Right hindlimb (tissue), 1 donor: ENCODE data around the gene SEMG2.

Experiments used
- DNase-seq: peaks from one replicate; pipeline ENCODE4 v3.0.0-alpha.2; 2018

Gene SEMG2, protein sequence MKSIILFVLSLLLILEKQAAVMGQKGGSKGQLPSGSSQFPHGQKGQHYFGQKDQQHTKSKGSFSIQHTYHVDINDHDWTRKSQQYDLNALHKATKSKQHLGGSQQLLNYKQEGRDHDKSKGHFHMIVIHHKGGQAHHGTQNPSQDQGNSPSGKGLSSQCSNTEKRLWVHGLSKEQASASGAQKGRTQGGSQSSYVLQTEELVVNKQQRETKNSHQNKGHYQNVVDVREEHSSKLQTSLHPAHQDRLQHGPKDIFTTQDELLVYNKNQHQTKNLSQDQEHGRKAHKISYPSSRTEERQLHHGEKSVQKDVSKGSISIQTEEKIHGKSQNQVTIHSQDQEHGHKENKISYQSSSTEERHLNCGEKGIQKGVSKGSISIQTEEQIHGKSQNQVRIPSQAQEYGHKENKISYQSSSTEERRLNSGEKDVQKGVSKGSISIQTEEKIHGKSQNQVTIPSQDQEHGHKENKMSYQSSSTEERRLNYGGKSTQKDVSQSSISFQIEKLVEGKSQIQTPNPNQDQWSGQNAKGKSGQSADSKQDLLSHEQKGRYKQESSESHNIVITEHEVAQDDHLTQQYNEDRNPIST

DNA sequence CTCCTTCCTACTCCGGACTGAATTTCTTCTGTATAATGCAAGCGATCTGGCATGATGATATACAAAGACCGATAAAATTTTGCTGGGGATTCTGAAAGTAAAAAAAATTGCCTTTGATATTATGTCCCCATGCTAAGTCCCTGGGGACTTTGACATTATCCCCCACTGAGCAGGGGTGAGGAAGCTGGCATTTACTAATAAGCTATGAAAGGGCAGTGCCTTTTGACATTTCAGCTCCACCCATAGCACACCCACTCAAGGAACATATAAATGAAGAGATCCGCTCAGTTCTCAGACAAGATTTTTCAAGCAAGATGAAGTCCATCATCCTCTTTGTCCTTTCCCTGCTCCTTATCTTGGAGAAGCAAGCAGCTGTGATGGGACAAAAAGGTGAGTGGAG is at the start of gene SEMG2:
Gene SEMG2 (plus strand): TSS at position 298 of the 400 bp plus-strand sequence. CDS start 17 bp downstream, at position 315.
- no peak for DNase-seq

DNA sequence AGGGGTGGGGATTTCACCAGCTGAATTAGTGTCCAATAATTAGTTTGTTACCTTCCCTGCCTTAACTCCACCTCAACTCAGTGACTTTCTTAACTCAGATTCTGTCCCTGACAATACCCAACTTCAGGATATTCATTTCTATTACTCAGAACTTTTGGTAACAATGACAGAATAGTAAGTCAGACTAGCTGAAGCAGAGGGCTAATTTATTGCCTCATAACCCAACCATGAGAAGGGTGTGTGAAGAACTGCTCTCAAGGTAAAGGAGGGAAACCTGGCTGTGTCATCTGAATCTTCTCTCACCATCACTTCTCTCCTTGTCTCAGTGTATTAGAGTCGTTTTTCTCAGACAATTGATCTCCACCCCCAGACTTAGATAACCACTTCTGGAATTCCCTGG is 47.7 kb upstream of the SEMG2 start:
- DNase-seq: no peak

DNA sequence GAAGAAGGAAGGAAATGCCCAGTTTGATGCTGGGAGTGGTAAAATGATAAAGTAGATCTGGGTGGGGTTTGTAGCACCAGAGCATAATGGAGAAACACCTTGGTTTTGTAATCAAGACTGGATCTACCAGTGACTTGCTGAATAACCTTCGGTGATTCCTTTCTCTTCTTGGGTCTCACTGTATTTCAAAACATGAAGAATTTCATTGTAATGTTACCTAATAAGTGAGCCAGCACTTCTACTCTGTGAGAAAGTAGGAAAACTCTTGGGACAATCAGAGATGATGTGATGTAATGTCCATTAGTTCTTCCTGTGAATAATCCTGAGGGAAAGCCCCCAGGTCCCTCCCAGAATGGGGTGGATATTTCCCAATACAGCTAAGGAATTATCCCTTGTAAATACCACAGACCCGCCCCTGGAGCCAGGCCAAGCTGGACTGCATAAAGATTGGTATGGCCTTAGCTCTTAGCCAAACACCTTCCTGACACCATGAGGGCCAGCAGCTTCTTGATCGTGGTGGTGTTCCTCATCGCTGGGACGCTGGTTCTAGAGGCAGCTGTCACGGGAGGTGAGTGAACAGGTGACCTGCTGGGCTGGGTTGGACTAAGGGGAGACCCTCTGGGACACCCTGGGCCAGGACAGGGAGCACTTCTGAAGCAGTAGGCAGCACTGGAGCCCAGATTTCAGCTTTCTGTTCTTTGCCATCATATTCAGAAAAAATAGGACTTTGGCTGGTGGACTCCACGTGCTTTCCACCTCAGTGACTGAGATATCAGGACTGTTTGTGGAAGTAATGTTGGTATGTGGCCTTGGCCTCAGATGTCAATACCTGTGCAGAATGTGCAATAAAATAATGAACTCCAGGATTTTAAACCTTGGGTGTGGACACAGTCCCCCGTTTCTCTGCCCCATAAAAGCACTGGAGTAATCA is 46.5 kb upstream of the SEMG2 start, which contains the start of gene PI3:
Gene PI3 (plus strand): TSS at position 469 of the 931 bp plus-strand sequence. CDS start 21 bp downstream, at position 490.
- no peak for DNase-seq

DNA sequence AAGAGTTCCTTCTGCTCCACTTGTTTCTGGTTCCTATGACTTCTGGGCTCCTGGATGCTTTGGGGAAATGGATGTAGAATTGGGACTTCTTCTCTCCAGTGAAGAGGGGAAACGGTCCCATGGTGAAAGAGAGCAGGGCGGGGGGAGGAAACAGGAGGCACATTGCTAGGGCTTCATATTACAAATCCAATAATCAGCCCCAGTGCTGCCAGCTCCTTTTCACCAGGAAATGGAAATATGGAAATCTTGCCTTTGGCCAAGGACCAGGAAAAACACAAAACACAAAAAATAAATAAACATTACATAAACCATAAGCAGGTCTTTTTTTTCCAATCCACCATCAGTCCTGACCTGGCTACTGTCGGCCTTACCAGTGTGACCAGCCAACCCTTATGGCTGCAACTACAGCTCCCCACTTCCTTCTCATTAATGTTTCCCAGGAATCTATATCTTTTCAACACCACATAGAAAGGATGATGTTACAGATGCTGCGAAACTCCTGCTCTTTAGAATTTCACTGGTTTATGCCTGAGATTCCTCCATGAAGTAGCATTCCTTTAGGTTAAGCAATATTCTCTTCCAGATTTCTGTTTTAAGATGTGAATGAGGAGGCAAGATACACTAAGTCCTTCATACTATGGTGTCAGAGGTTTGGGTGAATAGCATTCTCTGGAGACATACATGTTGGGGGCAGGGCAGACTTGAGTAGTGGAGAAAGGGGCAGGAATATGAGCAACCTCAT is 44.5 kb upstream of the SEMG2 start:
- DNase-seq: no peak

DNA sequence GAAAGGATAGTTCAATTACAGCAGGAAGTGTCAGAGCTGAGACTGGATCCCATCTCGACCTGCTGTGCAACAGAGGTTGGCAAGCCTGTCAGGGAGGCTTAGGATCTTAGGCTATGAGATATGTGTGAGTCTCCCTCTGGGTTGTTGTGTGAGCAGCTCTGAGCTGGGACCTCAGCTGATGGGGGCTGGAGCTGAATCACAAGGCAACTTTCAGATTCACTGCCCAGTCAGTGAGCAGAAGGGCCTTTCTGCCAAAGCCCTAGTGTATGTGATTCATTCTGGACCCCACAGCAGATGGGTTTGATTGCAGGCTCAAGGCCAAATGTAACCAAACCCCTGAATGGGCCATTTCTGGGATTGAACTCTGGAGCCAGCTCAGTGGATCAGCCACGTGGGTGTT is 42.0 kb upstream of the SEMG2 start:
- no peak for DNase-seq

DNA sequence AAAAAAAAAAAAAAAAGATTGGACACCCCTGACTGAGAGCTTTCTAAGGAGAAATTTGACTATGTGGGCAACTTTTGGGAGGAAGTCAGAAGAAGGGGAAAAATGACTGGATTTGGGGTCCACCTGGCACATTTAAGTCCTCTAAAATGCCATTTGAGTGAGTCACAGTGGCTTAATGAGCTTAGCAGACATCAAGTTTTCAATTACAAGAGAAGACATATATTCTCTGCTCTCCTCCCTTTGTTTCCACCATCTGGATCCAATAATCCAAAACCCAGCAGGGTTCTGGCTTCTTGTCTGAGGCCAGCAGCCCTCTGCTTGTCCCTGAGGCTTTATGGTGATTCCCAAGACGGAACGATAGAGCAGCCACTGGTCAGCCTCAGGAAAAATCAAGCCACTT is 39.5 kb upstream of the SEMG2 start:
- no peak for DNase-seq

DNA sequence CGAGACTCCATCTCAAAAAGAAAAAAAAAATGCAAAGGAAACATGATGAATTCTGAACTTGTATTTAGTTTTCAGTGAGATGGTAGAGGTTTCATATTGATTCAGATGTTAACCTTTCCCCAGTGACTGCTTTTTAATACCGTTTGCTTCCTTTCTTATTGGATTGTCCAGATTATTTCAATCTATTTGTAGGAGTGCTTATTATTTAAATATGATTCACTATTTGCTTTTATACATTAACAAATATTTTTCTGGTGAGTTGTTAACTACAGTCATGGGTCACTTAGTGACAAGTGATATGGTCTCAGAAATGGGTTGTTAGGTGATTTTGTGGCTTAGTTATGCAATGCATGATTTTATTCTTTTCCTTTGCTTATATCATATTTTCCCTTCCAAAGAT is 38.1 kb upstream of the SEMG2 start:
- DNase-seq: no peak

DNA sequence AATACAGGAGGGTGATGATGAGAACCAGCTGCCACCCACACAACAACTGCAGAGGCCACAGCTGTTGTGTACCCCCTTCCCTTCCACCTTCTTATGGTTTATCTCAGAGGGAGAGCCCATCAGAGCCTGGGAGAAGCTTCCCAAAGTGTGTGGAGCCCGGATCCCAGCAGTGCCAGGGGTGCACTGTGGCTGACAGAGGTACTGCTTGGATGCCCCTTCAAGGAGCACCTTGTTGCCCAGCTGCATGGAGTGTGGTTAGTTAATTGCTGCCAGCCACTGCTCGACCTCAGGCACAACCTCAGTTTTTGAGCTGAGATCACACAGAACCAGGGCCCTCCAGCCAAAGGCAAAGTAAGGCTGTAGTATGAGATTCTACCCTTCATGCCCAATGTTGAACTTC is 33.5 kb upstream of the SEMG2 start:
- DNase-seq: no peak

DNA sequence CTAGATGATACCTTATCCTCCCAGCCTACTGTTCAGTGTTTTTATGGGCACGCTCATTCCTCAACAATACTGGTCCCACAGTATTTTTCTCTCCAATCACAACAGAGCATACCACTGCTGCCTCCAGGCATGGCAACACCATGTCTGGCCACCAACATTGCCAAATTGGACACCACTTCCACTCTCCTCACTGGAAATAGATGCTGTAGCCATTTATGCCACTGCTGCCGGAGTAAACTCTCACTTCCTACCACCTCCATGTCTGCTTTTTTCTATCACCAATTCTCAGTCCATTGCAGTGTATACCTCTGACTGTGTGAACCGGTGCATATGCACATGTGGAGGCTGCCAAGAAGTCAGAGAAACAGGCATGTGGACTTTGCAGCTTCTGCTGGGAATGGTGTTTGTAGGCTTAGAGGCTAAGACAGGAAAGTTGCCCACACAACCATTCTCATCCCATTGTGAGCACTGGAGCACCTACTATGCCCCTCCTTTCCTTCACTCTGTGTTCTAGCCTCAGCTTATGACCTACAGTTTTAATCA is 32.0 kb upstream of the SEMG2 start:
- no peak for DNase-seq

DNA sequence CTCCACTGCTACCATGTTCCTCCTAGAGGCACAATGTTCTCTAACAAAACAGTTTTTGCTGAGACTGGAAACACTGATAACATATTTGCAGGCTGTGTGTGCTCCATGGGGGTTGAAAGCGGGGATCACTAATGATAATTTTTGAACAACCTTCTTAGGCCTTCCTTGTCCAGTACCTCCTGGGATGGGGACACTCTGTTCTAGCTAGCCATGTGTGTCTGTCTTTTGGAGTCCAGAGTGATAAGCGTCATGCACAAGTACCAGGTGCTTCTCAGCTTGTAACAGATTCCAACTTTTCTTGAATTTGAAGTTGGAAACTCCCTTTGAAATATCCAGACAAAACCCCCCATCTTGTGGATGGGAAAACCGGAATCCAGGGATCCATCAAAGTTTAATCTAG is 31.3 kb upstream of the SEMG2 start:
- no peak for DNase-seq

DNA sequence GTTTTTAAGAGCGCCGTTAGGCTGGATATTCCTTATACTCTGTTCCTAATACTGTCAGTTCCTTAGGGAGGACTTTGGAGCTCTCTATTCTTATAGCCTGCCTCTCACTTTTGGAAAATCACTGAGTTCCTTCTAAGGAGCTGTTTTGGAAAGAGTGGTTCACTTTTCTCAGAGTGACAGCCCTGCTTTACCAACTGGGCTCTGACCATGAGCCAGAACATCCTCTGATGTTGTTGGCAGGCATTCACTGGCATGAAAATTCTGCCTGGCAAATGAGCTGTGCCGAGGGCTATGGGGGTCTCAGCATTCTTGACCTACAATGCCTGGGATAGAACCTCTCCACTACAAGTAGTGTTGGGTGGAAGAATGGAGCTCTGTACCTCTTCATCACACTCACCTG is 29.2 kb upstream of the SEMG2 start:
- no peak for DNase-seq

DNA sequence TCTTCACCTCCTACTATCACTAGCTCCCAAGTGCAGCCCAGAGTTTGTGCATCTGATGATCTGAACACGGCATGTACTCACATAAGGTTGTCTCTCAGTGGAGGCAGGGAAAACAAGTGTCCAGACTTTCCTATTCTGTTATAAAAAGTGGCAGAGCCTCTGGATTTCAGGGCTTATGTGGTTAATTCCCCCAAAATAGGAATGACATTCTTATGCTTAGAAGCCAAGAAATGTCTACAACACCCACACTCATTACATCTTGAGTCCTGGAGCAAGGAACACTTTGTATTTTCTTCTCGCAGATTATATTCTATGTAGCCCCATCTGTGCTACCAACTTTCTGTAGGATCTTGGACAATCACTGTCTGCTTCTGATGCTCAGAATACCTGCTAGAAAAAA is 27.8 kb upstream of the SEMG2 start:
- no peak for DNase-seq

DNA sequence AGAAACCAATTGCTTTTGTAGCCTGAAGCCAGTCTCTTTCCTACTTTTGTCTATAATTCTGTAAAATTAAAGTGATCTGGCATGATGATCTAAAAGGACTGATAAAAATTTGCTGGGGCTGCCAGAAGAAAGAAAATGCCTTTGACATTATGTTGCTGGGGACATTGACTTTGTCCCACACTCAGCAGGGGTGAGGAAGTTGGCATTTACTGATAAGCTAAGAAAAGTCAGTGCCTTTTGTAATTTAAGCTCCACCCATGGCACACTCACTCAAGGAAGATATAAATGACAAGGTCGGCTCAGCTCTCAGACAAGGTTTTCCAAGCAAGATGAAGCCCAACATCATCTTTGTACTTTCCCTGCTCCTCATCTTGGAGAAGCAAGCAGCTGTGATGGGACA is 14.4 kb upstream of the SEMG2 start, which contains the start of gene SEMG1:
Gene SEMG1 (plus strand): TSS at position 309 of the 400 bp plus-strand sequence. CDS start 21 bp downstream, at position 330.
- DNase-seq: no peak

DNA sequence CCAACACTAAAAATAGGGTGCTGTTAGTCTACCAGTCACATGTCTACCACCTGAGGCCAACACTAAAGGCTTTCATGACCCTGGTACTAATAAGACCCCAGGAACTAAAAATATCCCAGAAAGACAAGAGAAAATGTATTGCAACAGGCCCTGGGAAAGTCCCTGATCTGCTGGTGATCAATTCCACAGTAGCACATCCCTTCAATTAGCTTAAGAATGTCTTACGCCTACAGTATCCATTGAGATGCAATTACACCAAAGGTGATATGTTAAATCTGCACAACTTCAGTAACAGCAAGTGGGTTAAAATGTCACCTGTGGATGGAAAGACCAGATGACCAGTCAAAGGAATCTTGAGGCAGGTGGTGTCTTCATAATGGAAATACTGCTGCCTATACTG is 11.2 kb upstream of the SEMG2 start:
- no peak for DNase-seq

DNA sequence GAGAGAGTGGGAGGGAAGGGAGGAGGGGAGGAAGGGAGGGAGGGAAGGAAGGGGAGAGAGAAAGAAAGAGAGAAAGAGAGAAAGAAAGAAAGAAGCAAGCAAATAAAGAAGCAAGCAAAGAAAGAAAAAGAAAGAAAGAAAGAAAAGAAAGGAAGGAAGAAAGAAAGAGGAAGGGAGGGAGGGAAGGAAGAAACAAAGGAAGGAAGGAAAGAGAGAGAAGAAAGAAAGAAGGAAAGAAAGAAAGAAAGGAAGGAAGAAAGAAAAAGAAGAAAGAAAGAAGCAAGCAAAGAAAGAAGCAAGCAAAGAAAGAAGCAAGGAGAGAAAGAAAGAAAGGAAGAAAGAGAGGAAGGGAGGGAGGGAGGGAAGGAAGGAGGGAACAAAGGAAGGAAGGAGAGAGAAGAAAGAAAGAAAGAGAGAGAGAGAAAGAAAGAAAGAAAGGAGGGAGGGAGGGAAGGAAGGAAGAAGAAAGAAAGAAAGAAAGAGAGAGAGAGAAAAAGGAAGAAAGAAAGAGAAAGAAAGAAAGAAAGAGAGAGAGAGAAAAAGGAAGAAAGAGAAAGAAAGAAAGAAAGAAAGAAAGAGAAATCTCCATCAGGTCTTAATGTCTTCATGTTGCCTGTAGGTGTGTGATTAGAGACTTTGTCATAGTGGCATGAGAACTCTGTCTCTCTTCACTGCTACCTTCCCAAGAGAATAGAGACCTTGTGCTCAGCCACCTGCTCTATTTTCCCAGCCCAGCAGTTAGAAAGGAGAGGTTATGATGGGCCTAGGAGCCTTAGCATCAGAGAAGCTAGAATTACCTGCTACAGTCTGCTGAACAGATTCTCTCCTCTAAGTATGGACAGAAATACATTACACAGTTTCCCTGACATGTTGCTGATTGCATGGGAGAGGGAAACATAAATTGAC is 9.4 kb upstream of the SEMG2 start:
- DNase-seq: no peak

DNA sequence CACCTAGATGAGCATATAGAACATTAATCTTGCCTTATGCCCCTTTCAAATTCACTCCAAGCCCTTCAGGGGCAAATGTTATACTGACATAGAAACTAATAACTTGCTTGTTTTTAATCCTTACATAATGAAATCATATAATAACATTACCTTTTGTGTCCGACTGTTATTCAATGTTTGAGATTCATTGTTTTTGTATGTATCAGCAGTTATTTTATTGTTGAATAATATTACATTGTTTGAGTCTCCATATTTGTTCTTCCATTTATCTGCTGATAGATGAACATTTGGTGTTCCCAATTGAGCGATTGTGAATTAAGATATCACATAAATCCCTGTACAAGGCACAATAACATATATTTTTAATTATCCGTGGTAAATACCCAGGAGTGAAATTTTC is 8.3 kb upstream of the SEMG2 start:
- no peak for DNase-seq

DNA sequence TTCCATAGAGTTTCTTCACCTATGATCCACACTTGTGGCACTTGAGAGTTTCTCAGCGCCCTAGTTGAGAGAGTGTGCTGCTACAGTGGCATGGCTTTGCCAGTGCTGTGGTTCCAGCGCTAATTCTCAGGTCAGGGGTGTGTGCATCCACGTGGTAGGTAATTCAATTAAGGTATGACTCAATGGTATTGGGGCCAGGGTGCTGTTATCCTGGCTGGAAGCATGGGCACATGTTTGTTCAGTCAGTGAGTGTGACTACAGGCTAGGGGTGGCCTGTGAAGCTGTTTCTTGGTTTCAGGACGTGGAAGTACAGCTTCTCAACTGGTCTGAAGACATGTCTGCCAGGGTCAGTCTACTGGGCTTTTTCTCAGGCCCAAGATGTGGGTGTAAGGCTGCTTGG is 3.0 kb upstream of the SEMG2 start:
- DNase-seq: no peak

DNA sequence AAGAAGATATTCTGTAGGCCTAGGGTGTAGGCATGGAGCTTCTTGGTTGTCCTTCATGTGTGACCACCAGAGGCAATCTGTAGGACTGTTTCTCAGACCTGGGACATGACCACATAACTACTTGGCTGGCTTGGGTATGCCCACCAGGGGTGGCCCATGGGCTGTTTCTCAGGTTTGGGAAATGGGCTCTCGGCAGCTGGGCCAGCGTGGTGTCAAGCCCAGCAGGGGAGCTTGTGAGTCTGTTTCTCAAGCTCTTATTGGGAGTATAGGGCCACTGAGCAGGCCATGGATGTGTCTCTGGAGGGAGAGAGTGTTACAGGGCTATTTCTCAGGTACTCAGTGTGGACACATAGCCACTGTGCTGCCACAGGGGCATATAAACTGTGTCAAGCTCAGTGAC is 2.5 kb upstream of the SEMG2 start:
- no peak for DNase-seq

DNA sequence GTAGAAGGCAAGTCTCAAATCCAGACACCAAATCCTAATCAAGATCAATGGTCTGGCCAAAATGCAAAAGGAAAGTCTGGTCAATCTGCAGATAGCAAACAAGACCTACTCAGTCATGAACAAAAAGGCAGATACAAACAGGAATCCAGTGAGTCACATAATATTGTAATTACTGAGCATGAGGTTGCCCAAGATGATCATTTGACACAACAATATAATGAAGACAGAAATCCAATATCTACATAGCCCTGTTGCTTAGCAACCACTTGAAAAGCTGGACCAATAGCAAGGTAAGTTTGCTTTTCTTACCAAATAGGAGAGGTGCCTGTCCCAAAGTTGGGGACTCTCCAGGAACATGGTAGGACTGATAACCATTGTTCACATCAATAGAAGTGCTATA is 2.0 kb downstream of the SEMG2 start:
- no peak for DNase-seq

DNA sequence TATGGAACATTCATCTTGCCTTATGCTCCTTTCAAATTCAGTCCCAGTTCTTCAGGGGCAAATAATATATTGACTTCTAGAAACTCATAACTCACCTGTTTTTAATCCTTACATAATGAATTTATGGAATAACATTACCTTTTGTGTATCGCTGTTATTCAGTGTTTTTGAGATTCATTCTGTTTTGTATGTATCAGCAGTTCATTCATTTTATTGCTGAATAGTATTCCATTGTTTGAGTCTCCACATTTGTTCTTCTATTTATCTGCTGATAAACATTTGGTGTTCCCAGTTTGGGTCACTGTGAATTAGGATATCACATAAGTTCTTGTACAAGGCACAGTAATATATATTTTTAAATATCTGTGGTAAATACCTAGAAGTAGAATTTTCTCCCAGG is 5.1 kb downstream of the SEMG2 start:
- no peak for DNase-seq
